Activated CD8-positive, alpha-beta memory T cell treated with anti-CD3 and anti-CD28 coated beads, Interleukin-2, amount 50 U/mL, for 48 hours (primary cell): Measurements from ENCODE around the gene MDM2.

ENCODE experiments used
- DNase-seq: peaks from one replicate; pipeline ENCODE4 v3.0.0-alpha.2; 2020

The MDM2 gene

GRCh38 chr12:68884251-68884650, 76.3 kb downstream of the MDM2 start:
- DNase-seq = peak; percentile 23

- no peak for DNase-seq
These were observed 77.4 kb downstream of the MDM2 start for GRCh38 chr12:68885381-68885780.

- no peak for DNase-seq
These were observed 78.9 kb downstream of the MDM2 start for GRCh38 chr12:68886636-68887572.

- DNase-seq = no peak
These were observed 79.7 kb downstream of the MDM2 start for GRCh38 chr12:68887641-68888040.

- DNase-seq = no peak
These were observed 80.3 kb downstream of the MDM2 start for GRCh38 chr12:68888243-68888642.

- DNase-seq = no peak
These were observed 82.7 kb downstream of the MDM2 start for GRCh38 chr12:68890701-68891113.

DNA sequence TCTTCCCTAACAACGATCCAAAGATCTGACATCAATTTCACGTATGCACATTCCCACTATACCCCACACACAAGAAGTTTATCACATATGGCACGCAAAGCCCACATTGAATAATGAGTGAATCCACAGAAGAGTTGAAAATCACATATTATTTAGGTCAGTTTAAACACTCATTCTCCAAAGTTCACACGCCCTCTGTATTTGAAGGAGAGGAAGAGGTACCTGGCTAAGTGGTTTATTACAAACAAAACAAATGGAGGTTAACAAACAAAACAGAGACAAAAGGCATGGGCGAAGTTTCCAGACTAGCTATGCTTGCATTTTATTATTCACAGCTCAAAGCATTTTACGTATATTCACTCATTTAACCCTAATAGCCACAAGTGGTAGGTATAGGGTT, 83.2 kb downstream of the MDM2 start:
- no peak for DNase-seq

- no peak for DNase-seq
These were observed 85.2 kb downstream of the MDM2 start for GRCh38 chr12:68893201-68893600.

- DNase-seq = no peak
These were observed 85.8 kb downstream of the MDM2 start for GRCh38 chr12:68893741-68894140.

- no peak for DNase-seq
These were observed 86.4 kb downstream of the MDM2 start for GRCh38 chr12:68894276-68894855.

DNA sequence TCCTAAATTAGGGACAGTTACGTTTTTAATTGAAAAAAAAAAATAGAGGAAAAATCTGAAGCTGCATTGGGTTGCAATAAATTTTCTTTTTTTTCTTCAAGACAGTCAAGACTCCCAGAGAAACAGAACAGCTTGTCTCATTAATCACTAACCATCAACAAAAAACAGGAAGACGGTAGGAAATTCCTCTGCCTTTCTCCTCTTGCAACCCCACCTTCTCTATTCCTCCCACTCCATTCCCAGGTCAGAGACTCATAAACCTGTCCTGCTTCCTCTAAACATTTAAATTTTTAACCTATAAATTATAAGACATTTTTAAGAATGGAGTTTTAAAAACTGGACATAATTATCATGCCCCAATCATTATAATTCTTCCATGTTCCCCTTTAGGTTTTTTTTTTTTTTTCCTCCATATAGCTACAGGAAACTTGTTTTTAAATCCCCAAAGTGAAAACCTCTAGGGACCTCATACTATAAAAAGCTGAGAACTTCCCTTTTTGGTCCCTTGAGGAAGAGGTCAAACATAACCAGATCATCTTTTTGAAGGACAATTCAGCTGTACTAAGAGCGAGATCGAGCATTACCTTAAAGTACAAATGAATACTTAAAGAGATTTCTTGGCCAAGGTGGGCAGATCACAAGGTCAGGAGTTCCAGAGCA, 89.0 kb downstream of the MDM2 start:
- no peak for DNase-seq

DNA sequence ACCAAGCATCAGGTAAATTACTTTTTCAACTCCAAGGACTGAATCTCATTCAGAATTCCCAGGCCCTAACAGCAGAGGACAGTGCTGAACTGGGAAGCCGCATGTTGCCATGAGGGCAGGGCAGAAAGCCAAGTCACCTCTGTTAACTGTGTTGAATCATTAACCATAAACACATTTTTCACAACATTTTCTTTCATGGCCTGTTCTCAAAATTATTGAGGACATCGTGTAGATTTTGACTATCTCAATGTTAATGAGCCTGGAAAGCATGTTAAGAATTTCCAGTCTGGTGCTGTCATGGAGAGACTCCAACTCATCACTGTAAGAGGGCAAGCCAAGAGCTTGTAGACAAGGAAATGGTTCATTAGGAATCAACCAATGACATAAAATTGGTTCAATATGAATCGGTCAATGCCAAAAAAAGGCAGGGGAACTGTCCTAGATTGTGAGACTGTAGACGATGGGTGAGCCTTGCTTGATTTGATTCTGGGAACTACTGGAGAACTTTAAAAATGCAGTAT, 91.3 kb downstream of the MDM2 start:
- no peak for DNase-seq

DNA sequence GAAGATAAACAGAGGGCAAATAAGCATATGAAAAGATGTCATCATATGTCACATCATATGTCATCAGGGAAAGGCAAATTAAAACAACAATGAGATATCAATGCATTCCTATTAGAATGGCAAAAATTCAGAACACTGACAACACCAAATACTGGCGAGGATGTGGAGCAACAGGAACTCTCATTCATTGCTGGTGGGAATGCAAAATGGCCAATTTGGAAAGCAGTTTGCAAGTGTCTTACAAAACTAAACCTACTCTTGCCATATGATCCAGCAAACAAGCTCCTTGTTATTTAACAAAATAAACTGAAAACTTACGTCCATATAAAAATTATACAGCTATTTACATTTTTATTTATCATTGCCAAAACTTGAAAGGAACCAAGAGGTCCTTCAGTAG, 92.3 kb downstream of the MDM2 start:
- DNase-seq = no peak
